ENCODE data around the gene ICAM1. TPM values are rescaled to one million over a fixed set of nuclear protein-coding genes. Genes with fewer than 3 reads are reported as not detected.
A peak's percentile ranks its signal among the peaks of the same experiment; 100 is the strongest.

ICAM1 gene
- total and polyA plus RNA-seq, 10 of the 15 experiments (the other 5 are each of a cell fraction or from before 2014, with no cell fraction given) = 7.6 to 115 (median 60.2) TPM

GRCh38 chr19:10228920-10229319 is 42.0 kb upstream of the ICAM1 start (continued):
- TF ChIP-seq RUNX3 (IDR thresholded peaks at IDR 0.05; ENCODE audit: low read length) (peak; percentile 53), BRCA1 (IDR thresholded peaks at IDR 0.05; ENCODE audit: low read depth, low read length) (no peak), CUX1 (IDR thresholded peaks at IDR 0.05; ENCODE audit: insufficient replicate concordance, low read depth, low read length) (no peak), GABPA (IDR thresholded peaks at IDR 0.05; ENCODE audit: low read depth) (no peak), MLLT1 (IDR thresholded peaks at IDR 0.05) (peak; percentile 82), JUND (IDR thresholded peaks at IDR 0.05; ENCODE audit: low read depth, low read length) (no peak), KLF5 (IDR thresholded peaks at IDR 0.05; ENCODE audit: partially characterized antibody) (no peak), SRF (IDR thresholded peaks at IDR 0.05; ENCODE audit: low read depth in 2 of 2, low read length in 2 of 2) (no peak), TBL1XR1 (IDR thresholded peaks at IDR 0.05; ENCODE audit: low read depth, low read length) (no peak), BMI1 (IDR thresholded peaks at IDR 0.05; ENCODE audit: borderline replicate concordance) (no peak), NFXL1 (IDR thresholded peaks at IDR 0.05; ENCODE audit: borderline replicate concordance) (no peak), IKZF1 (conservative IDR thresholded peaks at IDR 0.05) (peak; percentile 59; the same call in 1 of the 2 replicates), TCF7 (IDR thresholded peaks at IDR 0.05; ENCODE audit: borderline replicate concordance) (no peak), RAD21 (IDR thresholded peaks at IDR 0.05; ENCODE audit: insufficient read depth, low read depth, low read length) (peak; percentile 55), ZNF207 (IDR thresholded peaks at IDR 0.05; ENCODE audit: borderline replicate concordance) (no peak), EGR1 (IDR thresholded peaks at IDR 0.05; ENCODE audit: borderline replicate concordance in 1 of 2, low read depth in 2 of 2, low read length in 2 of 2) (no peak), RFX5 (IDR thresholded peaks at IDR 0.05; ENCODE audit: low read depth, low read length) (no peak), SREBF1 (IDR thresholded peaks at IDR 0.05; ENCODE audit: low read length) (no peak; the same call in 1 of the 2 replicates), RELA (IDR thresholded peaks at IDR 0.05; ENCODE audit: borderline replicate concordance, partially characterized antibody) (no peak), ETV6 (conservative IDR thresholded peaks at IDR 0.05 in 1 of 2, IDR thresholded peaks at IDR 0.05 in 1 of 2; ENCODE audit: borderline replicate concordance in 1 of 2, low read depth in 1 of 2) (no peak), NR2C2 (IDR thresholded peaks at IDR 0.05; ENCODE audit: borderline replicate concordance, control insufficient read depth, insufficient read length, low read depth) (no peak)
- TF ChIP-seq, protein P1, sequence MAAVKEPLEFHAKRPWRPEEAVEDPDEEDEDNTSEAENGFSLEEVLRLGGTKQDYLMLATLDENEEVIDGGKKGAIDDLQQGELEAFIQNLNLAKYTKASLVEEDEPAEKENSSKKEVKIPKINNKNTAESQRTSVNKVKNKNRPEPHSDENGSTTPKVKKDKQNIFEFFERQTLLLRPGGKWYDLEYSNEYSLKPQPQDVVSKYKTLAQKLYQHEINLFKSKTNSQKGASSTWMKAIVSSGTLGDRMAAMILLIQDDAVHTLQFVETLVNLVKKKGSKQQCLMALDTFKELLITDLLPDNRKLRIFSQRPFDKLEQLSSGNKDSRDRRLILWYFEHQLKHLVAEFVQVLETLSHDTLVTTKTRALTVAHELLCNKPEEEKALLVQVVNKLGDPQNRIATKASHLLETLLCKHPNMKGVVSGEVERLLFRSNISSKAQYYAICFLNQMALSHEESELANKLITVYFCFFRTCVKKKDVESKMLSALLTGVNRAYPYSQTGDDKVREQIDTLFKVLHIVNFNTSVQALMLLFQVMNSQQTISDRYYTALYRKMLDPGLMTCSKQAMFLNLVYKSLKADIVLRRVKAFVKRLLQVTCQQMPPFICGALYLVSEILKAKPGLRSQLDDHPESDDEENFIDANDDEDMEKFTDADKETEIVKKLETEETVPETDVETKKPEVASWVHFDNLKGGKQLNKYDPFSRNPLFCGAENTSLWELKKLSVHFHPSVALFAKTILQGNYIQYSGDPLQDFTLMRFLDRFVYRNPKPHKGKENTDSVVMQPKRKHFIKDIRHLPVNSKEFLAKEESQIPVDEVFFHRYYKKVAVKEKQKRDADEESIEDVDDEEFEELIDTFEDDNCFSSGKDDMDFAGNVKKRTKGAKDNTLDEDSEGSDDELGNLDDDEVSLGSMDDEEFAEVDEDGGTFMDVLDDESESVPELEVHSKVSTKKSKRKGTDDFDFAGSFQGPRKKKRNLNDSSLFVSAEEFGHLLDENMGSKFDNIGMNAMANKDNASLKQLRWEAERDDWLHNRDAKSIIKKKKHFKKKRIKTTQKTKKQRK (IDR thresholded peaks at IDR 0.05; ENCODE audit: low read depth, low read length) = no peak

Measured in GM12878 (cell line).